ENCODE data around the gene PCSK6.

The PCSK6 gene

DNA sequence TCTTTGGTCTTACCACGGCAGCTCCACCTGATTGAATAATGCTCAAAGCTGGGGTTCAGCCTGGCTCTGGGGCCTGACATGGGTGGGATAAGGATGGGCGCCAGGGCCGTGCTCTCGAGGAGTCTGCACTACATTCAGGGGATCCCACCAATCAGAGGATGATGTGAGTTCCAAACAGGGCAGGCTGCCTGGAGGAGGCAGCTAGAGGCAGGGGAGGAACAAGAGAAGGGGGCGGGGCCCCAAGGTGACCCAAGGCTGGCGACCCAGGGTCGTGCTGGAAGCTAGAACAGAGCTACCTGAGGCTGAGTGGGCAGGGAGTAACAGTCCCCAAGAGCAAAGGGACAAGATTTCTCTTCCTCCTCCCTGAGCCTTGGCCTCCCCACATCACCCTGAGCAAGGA, 56.1 kb downstream of the PCSK6 start:
- peak; percentile 31 for DNase-seq (ENCODE audit: low spot score)
- H3K27ac ChIP-seq, result no peak overlapping the region
- TF ChIP-seq, protein P1, sequence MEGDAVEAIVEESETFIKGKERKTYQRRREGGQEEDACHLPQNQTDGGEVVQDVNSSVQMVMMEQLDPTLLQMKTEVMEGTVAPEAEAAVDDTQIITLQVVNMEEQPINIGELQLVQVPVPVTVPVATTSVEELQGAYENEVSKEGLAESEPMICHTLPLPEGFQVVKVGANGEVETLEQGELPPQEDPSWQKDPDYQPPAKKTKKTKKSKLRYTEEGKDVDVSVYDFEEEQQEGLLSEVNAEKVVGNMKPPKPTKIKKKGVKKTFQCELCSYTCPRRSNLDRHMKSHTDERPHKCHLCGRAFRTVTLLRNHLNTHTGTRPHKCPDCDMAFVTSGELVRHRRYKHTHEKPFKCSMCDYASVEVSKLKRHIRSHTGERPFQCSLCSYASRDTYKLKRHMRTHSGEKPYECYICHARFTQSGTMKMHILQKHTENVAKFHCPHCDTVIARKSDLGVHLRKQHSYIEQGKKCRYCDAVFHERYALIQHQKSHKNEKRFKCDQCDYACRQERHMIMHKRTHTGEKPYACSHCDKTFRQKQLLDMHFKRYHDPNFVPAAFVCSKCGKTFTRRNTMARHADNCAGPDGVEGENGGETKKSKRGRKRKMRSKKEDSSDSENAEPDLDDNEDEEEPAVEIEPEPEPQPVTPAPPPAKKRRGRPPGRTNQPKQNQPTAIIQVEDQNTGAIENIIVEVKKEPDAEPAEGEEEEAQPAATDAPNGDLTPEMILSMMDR (IDR thresholded peaks at IDR 0.05), result no peak
- H3K4me3 ChIP-seq, result no peak overlapping the region

DNA sequence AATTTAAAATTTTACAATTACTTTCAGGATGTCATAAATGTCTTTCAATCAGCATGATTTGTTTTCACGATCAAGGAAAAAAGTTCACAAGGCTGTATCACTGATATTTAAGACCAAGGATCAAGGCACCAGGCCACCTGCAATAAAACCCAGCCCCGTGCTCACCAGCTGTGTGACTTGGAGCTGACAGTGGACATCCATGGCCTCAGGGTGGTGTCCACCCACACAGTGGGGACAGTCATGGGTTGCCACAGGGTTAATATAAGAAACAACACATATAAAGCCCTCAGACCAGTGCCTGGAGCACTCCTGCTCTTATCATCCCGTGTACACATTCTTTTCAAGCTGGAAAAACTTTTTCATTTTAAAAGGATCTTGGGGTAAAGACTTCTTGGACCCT, 56.5 kb downstream of the PCSK6 start:
- DNase-seq (ENCODE audit: low spot score), result no peak
- H3K27ac ChIP-seq, result no peak overlapping the region
- no peak overlapping the region for H3K4me3 ChIP-seq
- TF ChIP-seq, protein P1 (IDR thresholded peaks at IDR 0.05), result no peak

DNA sequence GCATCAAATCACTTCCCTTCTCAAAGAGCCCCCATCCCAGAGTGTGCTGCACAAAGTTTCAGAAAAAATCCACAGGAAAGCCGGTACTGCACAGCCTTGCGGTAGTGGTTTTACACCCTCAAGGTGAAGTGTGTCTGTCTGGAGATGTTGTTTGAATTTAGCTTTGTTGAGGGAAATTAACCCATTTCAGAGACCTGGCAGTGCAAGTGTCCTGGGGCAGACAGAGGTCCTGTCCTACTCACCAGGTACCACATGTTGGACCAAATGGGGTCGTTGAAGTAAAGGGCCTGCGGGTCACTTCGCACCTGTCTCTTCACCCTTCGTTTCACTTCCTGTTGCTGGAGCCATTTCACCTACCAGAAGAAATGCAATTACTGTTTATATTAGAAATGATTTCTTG, 57.8 kb downstream of the PCSK6 start:
- H3K4me3 ChIP-seq, result no peak overlapping the region
- no peak for DNase-seq (ENCODE audit: low spot score)
- H3K27ac ChIP-seq, result no peak overlapping the region
- TF ChIP-seq, protein P1 (IDR thresholded peaks at IDR 0.05), result no peak

DNA sequence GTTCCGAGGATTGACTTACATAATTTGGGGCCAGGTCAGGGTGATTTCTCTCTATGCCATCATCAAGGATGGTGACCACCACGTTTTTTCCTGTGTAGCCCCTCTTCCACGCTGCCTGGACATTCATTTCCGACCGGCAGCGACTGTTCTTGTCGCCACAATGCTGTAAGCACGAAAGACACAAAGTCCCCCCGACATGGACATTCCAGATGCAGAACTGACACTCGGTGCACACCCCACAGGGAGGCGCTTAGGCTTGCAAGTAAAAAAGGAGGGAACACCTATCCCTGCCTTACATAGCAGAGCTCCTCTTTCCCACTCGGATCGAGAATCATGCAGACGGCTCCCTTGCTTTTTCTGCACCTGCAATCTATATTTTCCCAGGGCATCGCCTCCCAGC, 58.2 kb downstream of the PCSK6 start:
- no peak overlapping the region for H3K27ac ChIP-seq
- no peak for DNase-seq (ENCODE audit: low spot score)
- H3K4me3 ChIP-seq, result no peak overlapping the region
- TF ChIP-seq, protein P1 (IDR thresholded peaks at IDR 0.05), result no peak

DNA sequence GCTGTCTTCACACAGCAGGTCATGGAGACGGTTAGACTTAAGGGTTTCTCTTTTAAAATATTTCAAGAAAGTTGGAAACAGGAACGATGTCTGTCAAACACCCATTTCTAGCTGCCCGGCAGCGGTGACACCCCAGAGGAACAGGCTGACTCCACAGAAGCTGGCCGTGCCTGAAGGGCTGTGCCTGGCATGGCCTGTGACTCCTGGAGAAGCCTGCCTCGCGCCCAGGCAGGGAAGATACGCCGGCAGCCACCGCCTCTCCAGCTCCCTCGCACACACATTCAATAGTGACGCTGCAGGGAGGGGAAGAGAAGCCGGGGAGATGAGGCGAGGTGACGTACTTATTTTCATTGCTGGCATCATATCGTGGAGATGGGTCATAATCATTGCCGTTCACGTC, 59.9 kb downstream of the PCSK6 start:
- TF ChIP-seq, protein P1 (IDR thresholded peaks at IDR 0.05), result no peak
- DNase-seq (ENCODE audit: low spot score), result no peak
- Histone ChIP-seq H3K27ac (no peak overlapping the region), H3K4me3 (no peak overlapping the region)

DNA sequence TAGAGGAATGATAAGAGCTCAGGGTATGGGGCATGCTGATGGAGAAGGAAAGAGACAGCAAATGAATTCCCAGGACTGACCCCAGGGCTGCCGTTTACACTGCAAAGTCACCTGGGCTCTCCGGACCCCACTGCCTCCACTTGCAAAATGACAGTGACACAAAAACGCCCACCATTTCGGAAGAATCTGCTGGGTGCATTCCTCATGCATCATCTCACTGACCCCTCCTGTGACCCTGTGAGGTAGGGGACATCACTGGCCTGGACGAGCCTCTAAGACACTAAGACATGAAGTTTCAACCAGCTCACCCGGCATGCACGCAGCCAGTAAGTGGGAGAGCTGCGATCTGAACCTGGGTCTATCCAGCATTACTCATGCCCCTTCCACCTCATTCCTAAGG, 60.3 kb downstream of the PCSK6 start:
- no peak overlapping the region for H3K27ac ChIP-seq
- H3K4me3 ChIP-seq, result no peak overlapping the region
- DNase-seq (ENCODE audit: low spot score), result no peak
- TF ChIP-seq, protein P1 (IDR thresholded peaks at IDR 0.05), result no peak

DNA sequence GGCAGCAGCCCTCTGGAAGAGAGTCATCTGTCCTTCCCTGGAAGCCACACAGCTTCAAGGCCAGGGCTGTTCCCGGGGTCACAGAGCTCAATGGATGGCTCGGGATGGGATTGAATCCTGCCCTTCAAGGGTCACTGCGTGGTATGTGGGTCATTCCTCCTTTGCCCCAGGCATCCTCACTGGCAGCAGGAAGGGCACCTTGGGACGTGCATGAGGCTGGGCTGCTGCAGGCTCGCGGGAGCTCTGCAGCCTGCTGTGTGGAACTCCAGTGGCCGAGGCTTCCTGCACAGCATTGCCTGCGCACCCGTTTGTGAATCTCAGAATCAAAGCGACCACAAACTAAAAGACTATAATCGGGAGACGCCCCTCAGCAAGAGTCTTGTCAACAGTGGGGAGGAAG, 60.7 kb downstream of the PCSK6 start:
- H3K4me3 ChIP-seq, result no peak overlapping the region
- H3K27ac ChIP-seq, result no peak overlapping the region
- TF ChIP-seq, protein P1 (IDR thresholded peaks at IDR 0.05), result no peak
- no peak for DNase-seq (ENCODE audit: low spot score)

All from coronary artery (tissue), 2 donors.